ENCODE measurements around the gene LPAR5. TPM values are rescaled to one million over a fixed set of nuclear protein-coding genes. Genes with fewer than 3 reads are reported as not detected.

Gene LPAR5
- 1 to 10 TPM; 6.6 to 8.1 TPM for total RNA-seq

DNA sequence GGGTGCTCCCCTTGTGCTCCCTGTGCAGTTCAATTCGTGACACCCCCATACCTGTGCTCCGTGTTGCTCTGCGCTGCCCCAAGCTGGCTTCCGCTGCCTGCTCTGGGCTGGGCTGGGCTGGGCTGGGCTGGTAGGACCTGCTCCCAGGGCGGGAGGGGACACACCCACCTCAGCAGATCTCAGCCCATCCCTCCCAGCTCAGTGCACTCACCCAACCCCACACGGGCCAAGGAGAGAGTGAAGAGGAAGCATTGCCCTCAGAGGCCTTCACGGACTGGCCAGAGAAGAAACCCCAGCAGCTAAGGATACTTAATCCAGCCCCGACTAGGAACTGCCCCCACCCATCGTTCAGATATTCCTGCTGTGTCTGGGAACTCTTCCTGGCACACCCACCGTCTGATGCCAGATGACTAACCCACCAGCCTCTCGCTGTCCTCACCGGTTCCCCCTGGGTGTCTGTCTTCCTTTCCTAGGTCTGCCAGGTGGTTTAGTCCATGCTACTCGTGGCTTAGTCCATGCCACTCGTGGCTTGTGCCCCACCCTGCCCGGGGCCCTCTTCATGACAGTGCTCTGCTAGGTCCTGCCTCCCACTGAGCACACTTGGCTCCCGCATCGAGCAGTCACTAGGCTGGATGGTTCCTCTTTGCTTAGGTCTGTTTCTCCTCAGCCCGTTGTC lies at the start of gene LPAR5:
Gene LPAR5, minus strand, starts transcription at position 104 of the 676 bp plus-strand sequence. CDS start 14,711 bp downstream, outside the sequence.
- Mint-ChIP-seq H3K36me3 (ENCODE audit: low read depth) (peaks cover 2% of the 10 kb centered on the region), H3K4me1 (ENCODE audit: low read depth) (peaks cover 48% of the 10 kb centered on the region), H3K27me3 (no peaks in the 10 kb centered on the region), H3K4me3 (peak within 1 kb of the TSS; percentile 74), H3K9me3 (no peaks in the 10 kb centered on the region), H3K27ac (peak within 1 kb of the TSS; percentile 96)
- TF ChIP-seq CTCF (IDR thresholded peaks at IDR 0.05) = no peak
- intact Hi-C loops (cut with micrococcal nuclease) = no loop called here
- ChIA-PET CTCF (interaction anchor here (0.7 to 2.2 kb wide), 7 partner anchors 9 to 236 kb away, joined by 3 to 9 read pairs (median 3); no protein-coding TSS in a partner anchor), POLR2A (interaction anchor here (0.9 to 3.1 kb wide), 10 partner anchors 8 to 143 kb away, joined by 3 to 15 read pairs (median 6); partner anchors contain the start of genes CHD4 and MRPL51)
- ATAC-seq (peak; percentile 63), DNase-seq (peak; percentile 72)

GRCh38 chr12:6684609-6685008 lies 48.9 kb upstream of the LPAR5 start:
- ChIA-PET POLR2A (interaction anchor here (0.6 to 1.2 kb wide), 4 partner anchors 12 to 39 kb away, joined by 3 to 13 read pairs (median 4); partner anchors contain the start of gene COPS7A), CTCF (interaction anchor here (0.6 to 2.3 kb wide), 39 partner anchors 8 to 213 kb away, joined by 3 to 35 read pairs (median 6); partner anchors contain the start of genes COPS7A and NOP2)
- peak; percentile 64 for TF ChIP-seq CTCF (IDR thresholded peaks at IDR 0.05)
- Mint-ChIP-seq H3K27me3 (no peaks in the 10 kb centered on the region), H3K4me1 (ENCODE audit: low read depth) (peaks cover 49% of the 10 kb centered on the region), H3K9me3 (no peaks in the 10 kb centered on the region), H3K27ac (peak overlapping the region; percentile 80), H3K36me3 (ENCODE audit: low read depth) (peaks cover 53% of the 10 kb centered on the region), H3K4me3 (no peak overlapping the region)
- intact Hi-C loops (cut with micrococcal nuclease) = loop anchor here (2.0 kb wide), 1 partner anchor 66 kb away; no protein-coding TSS in a partner anchor
- no peak for ATAC-seq
- DNase-seq = peak; percentile 78

DNA sequence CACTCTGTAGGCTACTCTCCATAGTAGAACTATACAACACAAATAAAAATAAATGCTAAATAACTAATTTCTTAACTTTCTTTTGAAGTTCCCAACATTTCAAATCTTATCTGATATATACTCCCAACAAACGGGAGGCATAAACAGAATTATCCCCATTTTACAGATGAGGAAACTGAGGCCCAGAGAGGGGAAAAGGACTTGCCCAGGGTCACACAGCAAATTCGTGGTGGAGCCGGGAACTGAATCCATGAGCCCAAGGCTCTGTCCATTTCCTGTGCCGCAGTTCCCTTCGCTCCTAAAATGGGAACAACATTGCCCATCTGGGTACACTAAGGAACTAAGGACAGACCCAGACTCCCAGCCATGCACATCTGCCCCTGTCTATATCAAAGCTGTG lies 41.2 kb upstream of the LPAR5 start:
- no peak for DNase-seq
- H3K4me3 Mint-ChIP-seq = no peak overlapping the region
- ChIA-PET CTCF (interaction anchor here (1.4 kb wide), 1 partner anchor 7 kb away, joined by 3 read pairs; no protein-coding TSS in a partner anchor), POLR2A (interaction anchor here (1.7 kb wide), 1 partner anchor 15 kb away, joined by 4 read pairs; no protein-coding TSS in a partner anchor)
- H3K4me1 Mint-ChIP-seq (ENCODE audit: low read depth) = peaks cover 6% of the 10 kb centered on the region
- no peak overlapping the region for H3K27ac Mint-ChIP-seq
- no peaks in the 10 kb centered on the region for H3K27me3 Mint-ChIP-seq
- intact Hi-C loops (cut with micrococcal nuclease) = no loop called here
- H3K36me3 Mint-ChIP-seq (ENCODE audit: low read depth) = peaks cover 59% of the 10 kb centered on the region
- ATAC-seq = no peak
- no peak for TF ChIP-seq CTCF (IDR thresholded peaks at IDR 0.05)
- no peaks in the 10 kb centered on the region for H3K9me3 Mint-ChIP-seq

DNA sequence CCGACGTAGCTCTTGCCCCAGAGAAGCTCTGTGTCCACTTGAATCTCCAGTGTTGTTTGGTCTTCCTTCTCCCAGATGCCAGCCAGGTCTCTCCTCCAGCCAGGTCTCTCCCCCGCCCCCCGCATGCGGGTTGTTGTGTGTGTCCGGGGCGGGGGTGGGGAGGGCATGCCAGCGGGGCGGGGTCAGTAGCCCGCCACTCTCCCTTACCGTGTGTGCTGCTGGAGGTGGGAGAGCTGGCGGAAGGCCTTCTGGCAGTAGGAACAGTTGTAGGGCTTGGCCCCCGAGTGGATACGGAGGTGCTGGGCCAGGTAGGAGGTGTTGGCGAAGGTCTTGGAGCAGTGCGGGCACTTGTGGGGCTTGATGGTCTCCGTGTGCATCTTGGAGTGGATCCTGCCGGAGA lies 36.4 kb upstream of the LPAR5 start:
- ChIA-PET CTCF (interaction anchor here (1.1 kb wide), 1 partner anchor 12 kb away, joined by 3 read pairs; no protein-coding TSS in a partner anchor), POLR2A (interaction anchor here (2.2 kb wide), 1 partner anchor 12 kb away, joined by 13 read pairs; no protein-coding TSS in a partner anchor)
- intact Hi-C loops (cut with micrococcal nuclease) = no loop called here
- Mint-ChIP-seq H3K4me1 (ENCODE audit: low read depth) (no peaks in the 10 kb centered on the region), H3K27me3 (no peaks in the 10 kb centered on the region), H3K27ac (no peak overlapping the region), H3K9me3 (no peaks in the 10 kb centered on the region), H3K4me3 (no peak overlapping the region), H3K36me3 (ENCODE audit: low read depth) (peaks cover 63% of the 10 kb centered on the region)
- ATAC-seq (no peak), DNase-seq (no peak)
- TF ChIP-seq CTCF (IDR thresholded peaks at IDR 0.05) = no peak
